Tibial artery (tissue), 4 donors: ENCODE measurements around the gene TBX15.

Experiments
- DNase-seq, 2 donors: peaks; one replicate each; pipeline ENCODE4 v3.0.0-alpha.2; 2019
- H3K27ac ChIP-seq, 2 donors: fragments of 200-600 bp; sonication (generic) in 1 of 2; 1 replicate in 1 of 2; 2 replicates in 1 of 2; pipeline ENCODE4 v1.5.1; 2018 to 2019; ENCODE audit warnings: mild to moderate bottlenecking in 1 of 2
- H3K27me3 ChIP-seq, 2 donors: fragments of 200-600 bp; sonication (generic) in 1 of 2; one replicate each; pipeline versions ENCODE4 v1.5.1 to v1.6.0; 2016 to 2019
- H3K36me3 ChIP-seq, 3 donors: fragments of 200-600 bp; sonication (generic) in 2 of 3; one replicate each; pipeline ENCODE4 v1.5.1; 2016 to 2019; ENCODE audit warnings: mild to moderate bottlenecking in 2 of 3
- H3K4me1 ChIP-seq, 4 donors: fragments of 200-600 bp; sonication (generic) in 2 of 4; 1 replicate in 3 of 4; 2 replicates in 1 of 4; pipeline ENCODE4 v1.5.1; 2016 to 2019
- H3K4me3 ChIP-seq, 2 donors: fragments of 200-600 bp; sonication (generic) in 1 of 2; 1 replicate in 1 of 2; 2 replicates in 1 of 2; pipeline ENCODE4 v1.5.1; 2018 to 2019; ENCODE audit warnings: mild to moderate bottlenecking in 2 of 2
- H3K9me3 ChIP-seq, 3 donors: fragments of 200-600 bp; sonication (generic) in 1 of 3; one replicate each; pipeline ENCODE4 v1.5.1; 2016 to 2019
- intact Hi-C: fragments of 100-400 bp; cut with DNase I; formaldehyde crosslinking; loops from one replicate; pipeline ENCODE4 v1.15.0; 2023; ENCODE audit warnings: low total_unique reads
- TF ChIP-seq, protein P1 (sequence below), 2 experiments: fragments of 200-600 bp in 1 of 2; fragments of 450-650 bp in 1 of 2; IDR thresholded peaks; one replicate each; pipeline ENCODE4 v1.5.1; 2017 to 2019; ENCODE audit warnings: antibody characterized with exemption in 2 of 2, mild to moderate bottlenecking in 1 of 2, moderate library complexity in 1 of 2

The TBX15 gene

DNA sequence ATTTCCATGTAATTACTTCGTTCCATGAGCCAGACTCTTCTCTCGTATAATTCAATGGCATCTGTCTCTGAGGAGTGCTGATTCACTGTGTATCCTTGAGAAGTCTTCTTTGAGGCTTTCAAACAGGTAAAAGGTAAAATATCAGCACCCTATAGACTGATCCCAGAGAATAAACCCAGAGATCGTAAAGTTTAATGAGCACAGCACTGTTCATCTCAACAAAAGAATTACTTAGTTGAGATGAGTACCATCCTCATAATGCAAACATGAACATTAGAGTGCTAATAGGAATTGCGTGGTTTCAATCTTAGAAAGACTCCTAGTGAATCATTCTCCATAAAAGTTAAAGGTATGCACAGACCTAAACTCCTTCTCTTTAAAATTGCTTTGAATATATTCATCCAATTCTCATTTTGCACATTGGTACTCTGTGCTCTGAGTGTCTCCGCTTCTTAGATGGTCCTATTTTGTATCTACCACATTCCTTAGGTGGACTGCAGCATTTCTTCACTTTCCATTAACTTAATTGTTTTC is 97.2 kb downstream of the TBX15 start:
- Histone ChIP-seq H3K27ac (no peak overlapping the region), H3K4me1 (no peaks in the 10 kb centered on the region), H3K9me3 (no peaks in the 10 kb centered on the region), H3K36me3 (peaks cover 36 to 63% (median 38%) of the 10 kb centered on the region in 3 donors), H3K4me3 (no peak overlapping the region), H3K27me3 (no peaks in the 10 kb centered on the region)
- intact Hi-C loops, result no loop called here
- TF ChIP-seq, protein P1, sequence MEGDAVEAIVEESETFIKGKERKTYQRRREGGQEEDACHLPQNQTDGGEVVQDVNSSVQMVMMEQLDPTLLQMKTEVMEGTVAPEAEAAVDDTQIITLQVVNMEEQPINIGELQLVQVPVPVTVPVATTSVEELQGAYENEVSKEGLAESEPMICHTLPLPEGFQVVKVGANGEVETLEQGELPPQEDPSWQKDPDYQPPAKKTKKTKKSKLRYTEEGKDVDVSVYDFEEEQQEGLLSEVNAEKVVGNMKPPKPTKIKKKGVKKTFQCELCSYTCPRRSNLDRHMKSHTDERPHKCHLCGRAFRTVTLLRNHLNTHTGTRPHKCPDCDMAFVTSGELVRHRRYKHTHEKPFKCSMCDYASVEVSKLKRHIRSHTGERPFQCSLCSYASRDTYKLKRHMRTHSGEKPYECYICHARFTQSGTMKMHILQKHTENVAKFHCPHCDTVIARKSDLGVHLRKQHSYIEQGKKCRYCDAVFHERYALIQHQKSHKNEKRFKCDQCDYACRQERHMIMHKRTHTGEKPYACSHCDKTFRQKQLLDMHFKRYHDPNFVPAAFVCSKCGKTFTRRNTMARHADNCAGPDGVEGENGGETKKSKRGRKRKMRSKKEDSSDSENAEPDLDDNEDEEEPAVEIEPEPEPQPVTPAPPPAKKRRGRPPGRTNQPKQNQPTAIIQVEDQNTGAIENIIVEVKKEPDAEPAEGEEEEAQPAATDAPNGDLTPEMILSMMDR (IDR thresholded peaks at IDR 0.05), result no peak
- no peak for DNase-seq

GRCh38 chr1:118884946-118885345 is 103.2 kb downstream of the TBX15 start:
- no peaks in the 10 kb centered on the region for H3K9me3 ChIP-seq
- intact Hi-C loops, result no loop called here
- H3K27ac ChIP-seq, result no peak overlapping the region
- H3K36me3 ChIP-seq, result peaks cover 50 to 60% (median 57%) of the 10 kb centered on the region in 3 donors
- H3K4me3 ChIP-seq, result no peak overlapping the region
- no peak for DNase-seq
- H3K27me3 ChIP-seq, result no peaks in the 10 kb centered on the region
- TF ChIP-seq, protein P1 (IDR thresholded peaks at IDR 0.05), result no peak
- H3K4me1 ChIP-seq, result no peaks in the 10 kb centered on the region

- TF ChIP-seq, protein P1 (IDR thresholded peaks at IDR 0.05), result no peak
- Histone ChIP-seq H3K9me3 (no peaks in the 10 kb centered on the region), H3K4me1 (no peaks in the 10 kb centered on the region), H3K27me3 (no peaks in the 10 kb centered on the region), H3K27ac (no peak overlapping the region), H3K4me3 (no peak overlapping the region), H3K36me3 (peaks cover 34 to 39% (median 35%) of the 10 kb centered on the region in 3 donors)
- intact Hi-C loops, result no loop called here
- DNase-seq, result no peak
Observed at GRCh38 chr1:118881751-118882150, 106.4 kb downstream of the TBX15 start.

DNA sequence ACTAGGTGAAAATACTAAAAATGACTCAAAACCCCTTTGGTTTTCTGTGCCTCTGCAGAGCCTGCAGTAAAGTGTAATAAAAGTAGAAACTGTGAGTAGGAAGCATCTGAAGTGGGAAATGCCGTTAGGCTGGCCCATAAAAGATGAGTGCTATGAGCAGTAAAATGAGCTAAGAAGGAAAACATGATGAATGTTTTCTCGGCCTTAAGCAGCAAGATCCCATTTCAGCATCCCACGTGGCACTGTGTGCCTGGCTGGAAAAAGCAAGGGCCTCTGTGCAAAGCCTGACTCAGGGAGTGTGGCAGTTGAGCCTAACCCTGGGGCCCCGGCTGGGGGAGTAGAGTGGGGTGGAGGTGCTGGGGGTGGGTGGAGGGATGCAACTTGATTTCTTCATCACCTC is 109.5 kb downstream of the TBX15 start:
- intact Hi-C loops, result no loop called here
- Histone ChIP-seq H3K4me1 (no peaks in the 10 kb centered on the region), H3K27me3 (no peaks in the 10 kb centered on the region), H3K27ac (no peak overlapping the region), H3K4me3 (no peak overlapping the region), H3K36me3 (peaks cover 5 to 12% (median 10%) of the 10 kb centered on the region in 3 donors), H3K9me3 (no peaks in the 10 kb centered on the region)
- TF ChIP-seq, protein P1 (IDR thresholded peaks at IDR 0.05), result no peak
- DNase-seq, result no peak

DNA sequence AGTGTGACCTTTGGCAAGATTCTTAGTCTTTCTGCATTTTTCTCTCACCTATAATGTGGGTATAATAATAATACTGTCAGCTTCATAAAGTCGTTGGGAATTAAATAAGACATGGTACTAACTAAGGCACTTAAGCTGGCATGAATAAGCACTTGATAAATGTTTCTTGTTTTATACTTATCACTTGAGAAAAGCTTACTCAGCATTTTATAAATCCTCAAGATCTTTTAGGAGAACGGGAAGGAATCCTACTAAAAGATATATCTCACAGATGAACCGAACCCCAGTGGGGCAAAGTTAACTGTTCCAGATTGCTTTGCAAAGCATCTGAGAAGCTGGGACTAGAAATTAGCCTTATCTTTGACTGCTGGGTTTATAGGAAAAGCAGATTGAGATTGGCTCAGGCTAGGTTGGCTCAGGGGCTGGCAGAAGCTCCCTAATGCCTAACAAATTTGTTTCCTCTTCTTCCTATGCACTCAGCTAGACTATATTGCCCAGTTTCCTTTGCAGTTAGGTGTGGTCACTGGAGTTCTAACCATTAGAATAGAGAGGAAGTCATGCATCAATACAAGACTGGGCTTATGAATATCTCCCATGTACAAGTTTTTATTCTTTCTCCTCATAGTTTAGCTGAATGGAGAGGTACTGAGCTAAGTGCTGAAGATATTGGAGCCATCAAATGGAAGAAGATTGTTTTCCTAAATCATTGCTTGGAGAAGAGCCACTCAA is 110.3 kb downstream of the TBX15 start:
- Histone ChIP-seq H3K27me3 (no peaks in the 10 kb centered on the region), H3K36me3 (peaks cover 0 to 6% (median 4%) of the 10 kb centered on the region in 3 donors), H3K27ac (no peak overlapping the region), H3K4me3 (no peak overlapping the region), H3K9me3 (no peaks in the 10 kb centered on the region), H3K4me1 (no peaks in the 10 kb centered on the region)
- intact Hi-C loops, result no loop called here
- DNase-seq, result no peak
- TF ChIP-seq, protein P1 (IDR thresholded peaks at IDR 0.05), result no peak
